SIG-M5 treated with dmso at 0.1 percent for 504 hours (cell line): Measurements from ENCODE around the gene THEM5.
"Not testable (repeated sequence)": the region's sequence is repeated elsewhere in the genome, so short reads cannot be mapped to it uniquely, and the experiment has no call there.

Experiments used
- DNase-seq: peaks from one replicate; lab custom pipeline; 2025; ENCODE audit not compliant: unreplicated experiment; lab: John Stamatoyannopoulos, UW

Gene THEM5

DNA sequence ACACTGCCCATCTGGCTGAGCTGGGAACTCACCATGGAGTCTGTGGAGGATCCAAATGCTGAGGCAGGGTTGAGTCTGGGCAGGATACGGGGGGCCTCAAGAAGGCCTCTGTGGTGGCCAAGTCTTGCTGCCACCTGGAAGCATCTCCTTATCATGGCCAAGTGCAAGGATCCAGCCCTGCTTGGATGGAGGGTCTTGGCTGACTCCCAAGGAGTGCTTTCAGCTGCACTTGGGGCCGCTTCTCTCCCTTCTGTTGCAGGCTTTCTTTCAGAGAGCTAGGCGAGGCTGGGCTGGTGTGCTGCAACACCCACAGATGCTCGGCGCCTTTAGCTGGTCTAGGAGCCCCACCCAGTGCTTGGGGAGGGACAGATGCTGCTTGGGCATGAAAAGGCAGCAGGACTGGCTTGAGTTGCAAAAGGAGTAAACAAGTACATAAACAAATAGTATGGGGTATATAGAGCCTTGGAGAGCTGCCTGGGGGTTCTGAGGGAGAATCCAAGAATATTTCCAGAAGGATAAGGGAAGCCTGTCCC, at the start of gene THEM5:
Gene THEM5, minus strand, starts transcription at position 302 of the 533 bp plus-strand sequence. Its CDS starts 147 bp downstream, at position 155.
- no peak for DNase-seq

DNA sequence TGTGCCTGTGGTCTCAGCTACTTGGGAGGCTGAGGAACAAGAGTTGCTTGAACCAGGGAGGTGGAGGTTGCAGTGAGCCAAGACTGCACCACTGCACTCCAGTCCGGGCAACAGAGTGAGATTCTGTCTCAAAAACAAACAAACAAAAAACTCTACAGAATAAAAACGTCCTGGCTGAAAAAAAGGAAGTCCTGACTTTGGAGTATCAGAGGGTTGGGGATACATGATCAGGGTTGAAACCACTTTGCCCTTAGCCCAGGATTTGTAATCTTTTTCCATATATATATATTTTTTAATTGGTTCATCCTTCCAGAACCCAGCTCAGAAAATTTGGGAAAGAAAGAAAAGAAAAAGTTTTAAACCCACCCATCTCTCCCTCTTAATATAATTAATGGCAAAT, 49.3 kb upstream of the THEM5 start:
- DNase-seq: no peak

- not testable (repeated sequence) for DNase-seq
These were observed 47.3 kb upstream of the THEM5 start for GRCh38 chr1:151900804-151901203.

DNA sequence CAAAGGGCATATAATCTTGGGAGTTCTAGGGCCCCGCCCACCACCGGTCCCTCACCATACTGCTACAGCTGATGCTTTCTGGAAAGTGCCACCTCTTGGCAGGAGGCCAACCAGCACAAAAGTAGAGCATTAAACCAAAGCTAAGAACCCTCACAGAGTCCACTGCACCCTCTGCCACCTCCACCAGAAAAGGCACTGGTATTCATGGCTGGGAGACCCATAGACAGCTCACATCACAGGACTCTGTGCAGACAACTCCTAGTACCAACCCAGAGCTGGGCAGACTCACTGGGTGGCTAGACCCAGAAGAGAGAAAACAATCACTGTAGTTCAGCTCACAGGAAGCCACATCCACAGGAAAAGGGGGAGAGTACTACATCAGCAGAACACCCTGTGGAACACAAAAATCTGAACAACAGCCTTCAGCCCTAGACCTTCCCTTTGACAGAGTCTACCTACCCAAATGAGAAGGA, 45.0 kb upstream of the THEM5 start:
- DNase-seq: no peak

- DNase-seq: no peak
These were observed 44.5 kb upstream of the THEM5 start for GRCh38 chr1:151897991-151898431.

- DNase-seq: no peak
These were observed 39.8 kb upstream of the THEM5 start for GRCh38 chr1:151893176-151893924.

- no peak for DNase-seq
These were observed 38.7 kb upstream of the THEM5 start for GRCh38 chr1:151892190-151892589.

- no peak for DNase-seq
These were observed 38.0 kb upstream of the THEM5 start for GRCh38 chr1:151891512-151891911.

DNA sequence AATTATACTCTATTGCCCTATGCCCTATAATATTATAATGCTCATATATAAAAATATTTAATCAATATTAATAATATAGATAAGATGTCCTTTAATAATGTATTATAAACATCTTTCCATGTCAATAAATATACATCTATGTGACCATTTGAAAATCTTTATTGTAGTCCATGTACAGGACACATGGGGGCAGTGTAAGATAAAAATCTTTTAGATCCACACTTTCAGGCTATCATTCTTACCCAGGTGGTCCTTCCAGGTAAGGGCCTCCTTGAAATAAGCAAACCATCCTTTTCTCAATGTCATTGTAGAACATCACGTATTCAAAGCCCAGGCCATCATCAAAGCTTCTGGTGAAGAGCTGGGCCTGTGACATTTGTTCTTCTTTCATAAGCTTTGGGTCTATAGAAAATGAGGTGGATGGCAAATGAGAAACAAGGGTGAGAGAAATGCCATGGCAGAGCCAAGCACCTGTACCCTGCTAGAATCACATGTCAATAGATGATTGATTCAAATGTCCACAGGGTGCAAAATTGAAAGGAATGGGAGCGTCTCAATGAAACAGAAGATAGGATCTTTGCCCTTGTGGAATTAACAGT, 35.6 kb upstream of the THEM5 start:
- DNase-seq: peak; percentile 45

- no peak for DNase-seq
These were observed 33.5 kb upstream of the THEM5 start for GRCh38 chr1:151887028-151887427.

GRCh38 chr1:151885479-151885878, 32.0 kb upstream of the THEM5 start:
- DNase-seq: no peak

GRCh38 chr1:151884879-151885278, 31.4 kb upstream of the THEM5 start:
- not testable (repeated sequence) for DNase-seq

GRCh38 chr1:151884445-151884844, 30.9 kb upstream of the THEM5 start:
- not testable (repeated sequence) for DNase-seq

DNA sequence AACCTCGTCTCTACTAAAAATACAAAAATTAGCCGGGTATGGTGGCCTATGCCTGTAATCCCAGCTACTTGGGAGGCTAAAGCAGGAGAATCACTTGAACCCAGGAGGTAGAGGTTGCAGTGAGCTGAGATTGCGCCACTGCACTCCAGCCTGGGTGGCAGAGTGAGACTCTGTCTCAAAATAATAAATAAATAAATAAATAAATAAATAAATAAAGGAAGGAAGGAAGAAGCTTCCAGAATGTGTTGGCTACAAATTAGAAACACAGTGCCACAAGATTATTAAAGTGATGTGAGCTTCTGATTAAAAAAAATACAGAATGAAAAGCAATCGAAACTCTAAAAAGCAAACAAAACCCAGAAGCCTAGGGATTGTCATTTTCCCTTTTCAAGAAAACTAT, 30.4 kb upstream of the THEM5 start:
- not testable (repeated sequence) for DNase-seq

- DNase-seq: not testable (repeated sequence)
These were observed 29.4 kb upstream of the THEM5 start for GRCh38 chr1:151882918-151883317.

GRCh38 chr1:151882466-151882865, 29.0 kb upstream of the THEM5 start:
- DNase-seq: no peak

- peak; percentile 52 for DNase-seq
These were observed 28.0 kb upstream of the THEM5 start for GRCh38 chr1:151881479-151881878.

DNA sequence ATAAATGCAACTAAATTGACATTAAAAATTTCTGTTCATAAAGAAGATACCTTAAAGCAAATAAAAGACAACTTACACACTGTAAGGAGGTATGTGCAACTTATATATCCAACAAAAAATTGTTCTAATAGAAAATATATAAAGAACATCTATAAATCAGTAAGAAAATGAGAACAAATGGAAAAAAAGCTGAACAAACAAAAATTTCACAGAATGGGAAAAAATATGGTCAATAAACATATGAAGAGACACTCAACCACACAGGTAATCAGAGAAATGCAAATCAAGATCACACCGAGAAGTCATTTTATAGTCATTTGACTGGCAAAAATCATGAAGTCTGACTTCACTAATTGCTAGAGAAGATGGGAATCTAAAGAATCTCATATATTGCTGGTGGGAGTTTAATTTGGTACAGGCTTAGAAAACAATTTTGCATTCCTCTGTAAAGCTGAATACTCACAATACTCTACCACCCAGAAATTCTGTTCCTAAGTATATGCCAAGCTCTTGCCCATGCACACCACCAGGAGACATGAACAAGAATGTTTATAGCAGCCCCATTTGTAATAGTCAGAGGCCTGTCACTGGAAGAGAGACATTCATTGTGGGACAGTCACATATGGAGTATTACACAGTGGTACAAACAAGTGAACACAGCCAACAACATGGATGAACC, 22.0 kb upstream of the THEM5 start:
- DNase-seq: no peak

- DNase-seq: not testable (repeated sequence)
These were observed 19.3 kb upstream of the THEM5 start for GRCh38 chr1:151872776-151873175.

DNA sequence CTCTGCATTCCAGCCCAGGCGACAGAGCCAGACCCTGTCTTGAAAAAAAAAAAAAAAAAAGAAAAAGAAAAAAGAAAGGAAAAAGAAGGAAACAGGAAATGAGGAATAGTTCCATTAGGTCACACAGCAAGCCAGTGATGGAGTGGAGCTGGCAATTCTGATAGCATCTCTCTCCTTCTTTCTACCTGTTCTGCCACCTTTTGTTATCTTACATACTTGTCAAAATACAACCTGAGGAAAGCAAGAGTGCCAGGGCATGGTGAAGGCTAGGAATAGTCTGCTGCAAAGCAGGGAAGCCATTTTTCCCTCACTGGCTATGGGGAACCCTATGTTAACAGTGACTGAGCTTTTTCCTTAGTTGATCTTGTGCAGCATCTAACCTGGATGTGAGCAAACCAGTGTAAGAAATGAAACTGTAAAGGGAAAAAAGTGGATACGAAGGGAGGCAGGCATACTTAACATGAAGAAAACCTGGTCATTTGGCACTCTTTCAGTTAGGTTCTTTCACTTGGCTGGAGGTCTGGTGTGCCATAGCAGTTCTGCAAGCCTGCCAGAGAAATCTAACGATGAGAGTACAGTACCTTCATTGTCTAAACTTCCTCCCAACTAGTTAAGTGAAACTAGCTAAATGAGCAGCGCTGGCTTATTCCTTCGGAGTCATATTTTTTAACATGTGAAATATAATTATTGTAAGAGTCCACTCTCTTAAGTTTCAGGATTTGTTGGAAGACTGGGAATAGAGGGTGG, 17.9 kb upstream of the THEM5 start:
- no peak for DNase-seq

DNA sequence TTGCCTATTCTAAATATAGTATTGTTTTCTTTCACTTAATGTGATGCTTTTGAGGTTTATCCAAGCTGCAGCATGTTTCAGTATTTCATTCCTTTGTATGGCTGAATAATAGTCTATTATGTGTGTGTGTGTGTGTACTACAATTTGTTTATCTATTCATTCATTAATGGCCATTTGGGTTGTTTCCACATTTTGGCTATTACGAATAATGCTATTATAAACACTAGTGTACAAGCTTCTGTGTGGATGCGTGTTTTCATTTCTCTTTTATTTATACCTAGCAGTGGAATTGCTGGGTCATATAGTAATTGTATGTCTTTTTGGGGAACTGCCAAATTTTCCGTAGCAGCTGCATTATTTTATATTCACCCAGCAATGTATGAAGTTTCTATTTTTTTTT, 15.0 kb upstream of the THEM5 start:
- no peak for DNase-seq
